HEK293T (cell line): ENCODE results near the gene LSAMP.

Experiments used
- ARNT ChIP-seq: fragments of 450-650 bp; IDR thresholded peaks from 2 replicates; pipeline ENCODE4 v1.6.1; 2017; ENCODE audit warnings: mild to moderate bottlenecking
- FOXA1 ChIP-seq: fragments of 450-650 bp; IDR thresholded peaks from 2 replicates; pipeline ENCODE4 v1.6.1; 2016; ENCODE audit warnings: mild to moderate bottlenecking
- LEF1 ChIP-seq: fragments of 450-650 bp; IDR thresholded peaks from 2 replicates; pipeline ENCODE4 v1.6.1; 2017; ENCODE audit warnings: mild to moderate bottlenecking, borderline replicate concordance
- PKNOX1 ChIP-seq: fragments of 450-650 bp; IDR thresholded peaks from 2 replicates; pipeline ENCODE4 v1.6.1; 2016
- SUZ12 ChIP-seq: fragments of 450-650 bp; IDR thresholded peaks from 2 replicates; pipeline ENCODE4 v1.6.1; 2016; ENCODE audit warnings: mild to moderate bottlenecking

DNA sequence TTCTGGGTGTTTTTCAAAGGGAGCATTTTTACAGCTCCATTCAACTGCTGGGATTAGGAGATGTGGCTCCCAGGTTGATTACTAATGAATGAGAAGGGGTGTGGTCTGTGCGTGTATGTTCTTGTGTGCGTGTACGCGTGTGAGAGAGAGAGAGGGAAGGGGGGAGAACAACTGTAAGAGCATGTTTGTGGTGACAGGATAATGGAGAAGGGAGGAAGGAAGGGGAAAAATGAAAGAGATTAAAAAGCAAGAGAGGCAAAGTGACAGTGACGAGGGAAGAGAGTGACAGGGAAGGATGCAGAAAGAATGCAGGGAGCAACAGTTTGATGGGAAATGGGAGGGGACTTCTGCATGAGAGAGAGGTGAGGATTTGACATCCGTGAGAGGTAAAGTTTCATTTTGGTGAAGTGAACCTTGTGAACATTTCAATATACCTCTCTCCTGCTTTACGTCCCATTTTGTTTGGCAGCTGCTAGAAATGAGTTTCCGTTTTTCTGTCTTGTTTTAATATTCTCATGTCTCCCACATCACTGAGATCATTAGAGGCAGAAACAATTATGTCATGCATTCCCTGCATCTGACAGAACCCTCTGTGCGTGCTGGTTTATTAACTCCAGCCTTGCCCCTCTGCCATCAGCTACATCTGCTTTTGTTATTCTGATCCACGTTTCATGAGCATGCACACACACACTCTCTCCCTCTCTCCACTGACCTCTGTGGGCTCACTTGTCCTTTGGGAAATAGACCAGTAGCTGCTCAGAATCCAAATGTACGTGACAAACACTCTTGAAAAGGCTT is 660.3 kb downstream of the LSAMP start:
- TF ChIP-seq PKNOX1, result no peak
- no peak for TF ChIP-seq LEF1
- no peak for TF ChIP-seq FOXA1
- no peak for TF ChIP-seq ARNT
- TF ChIP-seq SUZ12, result no peak
